ENCODE data around the gene A4GALT. TPM values are rescaled to one million over a fixed set of nuclear protein-coding genes. Genes with fewer than 3 reads are reported as not detected.

The A4GALT gene
- total RNA-seq, 1 donor from 2014 or later = 2.6 TPM

GRCh38 chr22:42769238-42769573, 48.5 kb upstream of the A4GALT start:
- Histone ChIP-seq H3K9me3 (ENCODE audit: low read depth) (no peaks in the 10 kb centered on the region), H4K20me1 (ENCODE audit: low read depth) (no peaks in the 10 kb centered on the region), H3K4me1 (peaks cover 5% of the 10 kb centered on the region), H3K27ac (no peak overlapping the region), H2AFZ (replicated peaks) (no peak overlapping the region), H3K4me2 (no peak overlapping the region), H3K27me3 (no peaks in the 10 kb centered on the region), H3K36me3 (no peaks in the 10 kb centered on the region), H3K9ac (no peak overlapping the region), H3K79me2 (ENCODE audit: low read depth) (no peaks in the 10 kb centered on the region), H3F3A (ENCODE audit: low read depth) (no peaks in the 10 kb centered on the region), H3K4me3 (no peak overlapping the region)
- no peaks in the 10 kb centered on the region for H3K36me3 Mint-ChIP-seq
- DNase-seq (ENCODE audit: low spot score) = no peak
- peaks cover 23% of the 10 kb centered on the region for H3K4me1 Mint-ChIP-seq
- no peak overlapping the region for H3K27ac Mint-ChIP-seq
- TF ChIP-seq EZH2 (IDR thresholded peaks at IDR 0.05) = no peak
- TF ChIP-seq EZH2phosphoT487 (IDR thresholded peaks at IDR 0.05) = no peak
- TF ChIP-seq, protein P1, sequence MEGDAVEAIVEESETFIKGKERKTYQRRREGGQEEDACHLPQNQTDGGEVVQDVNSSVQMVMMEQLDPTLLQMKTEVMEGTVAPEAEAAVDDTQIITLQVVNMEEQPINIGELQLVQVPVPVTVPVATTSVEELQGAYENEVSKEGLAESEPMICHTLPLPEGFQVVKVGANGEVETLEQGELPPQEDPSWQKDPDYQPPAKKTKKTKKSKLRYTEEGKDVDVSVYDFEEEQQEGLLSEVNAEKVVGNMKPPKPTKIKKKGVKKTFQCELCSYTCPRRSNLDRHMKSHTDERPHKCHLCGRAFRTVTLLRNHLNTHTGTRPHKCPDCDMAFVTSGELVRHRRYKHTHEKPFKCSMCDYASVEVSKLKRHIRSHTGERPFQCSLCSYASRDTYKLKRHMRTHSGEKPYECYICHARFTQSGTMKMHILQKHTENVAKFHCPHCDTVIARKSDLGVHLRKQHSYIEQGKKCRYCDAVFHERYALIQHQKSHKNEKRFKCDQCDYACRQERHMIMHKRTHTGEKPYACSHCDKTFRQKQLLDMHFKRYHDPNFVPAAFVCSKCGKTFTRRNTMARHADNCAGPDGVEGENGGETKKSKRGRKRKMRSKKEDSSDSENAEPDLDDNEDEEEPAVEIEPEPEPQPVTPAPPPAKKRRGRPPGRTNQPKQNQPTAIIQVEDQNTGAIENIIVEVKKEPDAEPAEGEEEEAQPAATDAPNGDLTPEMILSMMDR (IDR thresholded peaks at IDR 0.05) = no peak
- no peak overlapping the region for H3K4me3 Mint-ChIP-seq
- H3K27me3 Mint-ChIP-seq (ENCODE audit: insufficient read depth, low read depth) = peaks cover 7% of the 10 kb centered on the region
- no peaks in the 10 kb centered on the region for H3K9me3 Mint-ChIP-seq

- TF ChIP-seq EZH2phosphoT487 (IDR thresholded peaks at IDR 0.05) (no peak), EZH2 (IDR thresholded peaks at IDR 0.05) (no peak)
- TF ChIP-seq, protein P1 (IDR thresholded peaks at IDR 0.05) = no peak
- Histone ChIP-seq H3F3A (ENCODE audit: low read depth) (no peaks in the 10 kb centered on the region), H3K79me2 (ENCODE audit: low read depth) (no peaks in the 10 kb centered on the region), H3K9ac (no peak overlapping the region), H3K4me2 (no peak overlapping the region), H3K27me3 (no peaks in the 10 kb centered on the region), H4K20me1 (ENCODE audit: low read depth) (no peaks in the 10 kb centered on the region), H3K9me3 (ENCODE audit: low read depth) (no peaks in the 10 kb centered on the region), H2AFZ (replicated peaks) (no peak overlapping the region), H3K36me3 (no peaks in the 10 kb centered on the region), H3K4me3 (no peak overlapping the region), H3K4me1 (peaks cover 5% of the 10 kb centered on the region), H3K27ac (no peak overlapping the region)
- peaks cover 21% of the 10 kb centered on the region for H3K4me1 Mint-ChIP-seq
- H3K9me3 Mint-ChIP-seq = no peaks in the 10 kb centered on the region
- H3K4me3 Mint-ChIP-seq = no peak overlapping the region
- peaks cover 6% of the 10 kb centered on the region for H3K27me3 Mint-ChIP-seq (ENCODE audit: insufficient read depth, low read depth)
- no peaks in the 10 kb centered on the region for H3K36me3 Mint-ChIP-seq
- peak; percentile 3 for DNase-seq (ENCODE audit: low spot score)
- peak overlapping the region; percentile 48 for H3K27ac Mint-ChIP-seq
Observed at GRCh38 chr22:42768385-42769035, 47.8 kb upstream of the A4GALT start.

DNA sequence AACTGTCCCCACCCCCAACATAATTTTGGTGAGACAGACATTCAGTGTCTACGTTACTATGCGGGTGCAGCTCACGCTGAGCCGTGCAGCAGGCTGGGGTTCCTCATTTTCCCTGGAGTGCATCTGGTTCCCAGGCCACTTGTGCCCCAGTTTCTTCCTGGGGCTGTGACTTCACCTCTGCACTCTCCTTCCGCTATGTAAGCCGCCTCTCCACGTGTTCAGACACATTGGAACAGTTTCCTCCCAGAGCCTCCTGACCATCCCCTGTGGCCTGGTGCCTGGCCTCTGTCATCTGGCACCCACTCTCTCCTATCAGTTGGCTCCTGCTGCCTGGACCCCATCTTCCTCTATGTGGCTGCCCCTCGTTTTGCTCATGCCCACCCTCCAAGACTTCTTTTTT, 46.2 kb upstream of the A4GALT start:
- H3K36me3 Mint-ChIP-seq = no peaks in the 10 kb centered on the region
- Histone ChIP-seq H3K79me2 (ENCODE audit: low read depth) (no peaks in the 10 kb centered on the region), H3K4me1 (peaks cover 5% of the 10 kb centered on the region), H3F3A (ENCODE audit: low read depth) (no peaks in the 10 kb centered on the region), H3K4me2 (no peak overlapping the region), H4K20me1 (ENCODE audit: low read depth) (no peaks in the 10 kb centered on the region), H3K27me3 (no peaks in the 10 kb centered on the region), H3K9me3 (ENCODE audit: low read depth) (no peaks in the 10 kb centered on the region), H3K4me3 (no peak overlapping the region), H3K9ac (no peak overlapping the region), H3K36me3 (no peaks in the 10 kb centered on the region), H3K27ac (no peak overlapping the region), H2AFZ (replicated peaks) (no peak overlapping the region)
- DNase-seq (ENCODE audit: low spot score) = no peak
- TF ChIP-seq EZH2phosphoT487 (IDR thresholded peaks at IDR 0.05) = no peak
- H3K27me3 Mint-ChIP-seq (ENCODE audit: insufficient read depth, low read depth) = peaks cover 3% of the 10 kb centered on the region
- H3K4me1 Mint-ChIP-seq = peaks cover 20% of the 10 kb centered on the region
- H3K4me3 Mint-ChIP-seq = no peak overlapping the region
- H3K27ac Mint-ChIP-seq = no peak overlapping the region
- H3K9me3 Mint-ChIP-seq = no peaks in the 10 kb centered on the region

- no peaks in the 10 kb centered on the region for H3K9me3 ChIP-seq (ENCODE audit: low read depth)
- H3K4me1 ChIP-seq = no peaks in the 10 kb centered on the region
- H4K20me1 ChIP-seq (ENCODE audit: low read depth) = no peaks in the 10 kb centered on the region
- Mint-ChIP-seq H3K4me3 (no peak overlapping the region), H3K27me3 (ENCODE audit: insufficient read depth, low read depth) (peaks cover 3% of the 10 kb centered on the region), H3K9me3 (no peaks in the 10 kb centered on the region), H3K4me1 (peaks cover 11% of the 10 kb centered on the region), H3K36me3 (no peaks in the 10 kb centered on the region), H3K27ac (no peak overlapping the region)
- H3K9ac ChIP-seq = no peak overlapping the region
- H3K4me2 ChIP-seq = no peak overlapping the region
- no peaks in the 10 kb centered on the region for H3K79me2 ChIP-seq (ENCODE audit: low read depth)
- no peaks in the 10 kb centered on the region for H3K27me3 ChIP-seq
- H3F3A ChIP-seq (ENCODE audit: low read depth) = no peaks in the 10 kb centered on the region
- TF ChIP-seq, protein P1 (IDR thresholded peaks at IDR 0.05) = no peak
- TF ChIP-seq EZH2 (IDR thresholded peaks at IDR 0.05) (no peak), EZH2phosphoT487 (IDR thresholded peaks at IDR 0.05) (no peak)
- H3K27ac ChIP-seq = no peak overlapping the region
- no peak overlapping the region for H2AFZ ChIP-seq (replicated peaks)
- H3K36me3 ChIP-seq = no peaks in the 10 kb centered on the region
- no peak overlapping the region for H3K4me3 ChIP-seq
- no peak for DNase-seq (ENCODE audit: low spot score)
Observed at GRCh38 chr22:42764895-42765363, 44.3 kb upstream of the A4GALT start.
